Fibroblast of pulmonary artery (primary cell): ENCODE measurements around the gene MFSD1.

Experiments
- DNase-seq: peaks from one replicate; pipeline ENCODE4 v3.0.0-alpha.2; 2010; ENCODE audit warnings: low read depth
- H3K4me3 ChIP-seq: replicated peaks from 2 replicates; pipeline ENCODE4 v1.5.1; 2011; ENCODE audit warnings: low read depth, mild to moderate bottlenecking, control low read depth, low read length, moderate library complexity
- TF ChIP-seq, protein P1 (sequence below): IDR thresholded peaks from 2 replicates; pipeline ENCODE4 v1.5.1; 2011; ENCODE audit warnings: mild to moderate bottlenecking, control low read depth, low read length, inconsistent platforms; ENCODE audit errors: missing control alignments

MFSD1 gene

GRCh38 chr3:158792709-158793108 lies 9.1 kb upstream of the MFSD1 start:
- TF ChIP-seq, protein P1, sequence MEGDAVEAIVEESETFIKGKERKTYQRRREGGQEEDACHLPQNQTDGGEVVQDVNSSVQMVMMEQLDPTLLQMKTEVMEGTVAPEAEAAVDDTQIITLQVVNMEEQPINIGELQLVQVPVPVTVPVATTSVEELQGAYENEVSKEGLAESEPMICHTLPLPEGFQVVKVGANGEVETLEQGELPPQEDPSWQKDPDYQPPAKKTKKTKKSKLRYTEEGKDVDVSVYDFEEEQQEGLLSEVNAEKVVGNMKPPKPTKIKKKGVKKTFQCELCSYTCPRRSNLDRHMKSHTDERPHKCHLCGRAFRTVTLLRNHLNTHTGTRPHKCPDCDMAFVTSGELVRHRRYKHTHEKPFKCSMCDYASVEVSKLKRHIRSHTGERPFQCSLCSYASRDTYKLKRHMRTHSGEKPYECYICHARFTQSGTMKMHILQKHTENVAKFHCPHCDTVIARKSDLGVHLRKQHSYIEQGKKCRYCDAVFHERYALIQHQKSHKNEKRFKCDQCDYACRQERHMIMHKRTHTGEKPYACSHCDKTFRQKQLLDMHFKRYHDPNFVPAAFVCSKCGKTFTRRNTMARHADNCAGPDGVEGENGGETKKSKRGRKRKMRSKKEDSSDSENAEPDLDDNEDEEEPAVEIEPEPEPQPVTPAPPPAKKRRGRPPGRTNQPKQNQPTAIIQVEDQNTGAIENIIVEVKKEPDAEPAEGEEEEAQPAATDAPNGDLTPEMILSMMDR: no peak
- H3K4me3 ChIP-seq: no peak overlapping the region
- peak; percentile 92 for DNase-seq

GRCh38 chr3:158794206-158794605 lies 7.6 kb upstream of the MFSD1 start:
- H3K4me3 ChIP-seq: no peak overlapping the region
- DNase-seq: no peak
- TF ChIP-seq, protein P1: no peak

DNA sequence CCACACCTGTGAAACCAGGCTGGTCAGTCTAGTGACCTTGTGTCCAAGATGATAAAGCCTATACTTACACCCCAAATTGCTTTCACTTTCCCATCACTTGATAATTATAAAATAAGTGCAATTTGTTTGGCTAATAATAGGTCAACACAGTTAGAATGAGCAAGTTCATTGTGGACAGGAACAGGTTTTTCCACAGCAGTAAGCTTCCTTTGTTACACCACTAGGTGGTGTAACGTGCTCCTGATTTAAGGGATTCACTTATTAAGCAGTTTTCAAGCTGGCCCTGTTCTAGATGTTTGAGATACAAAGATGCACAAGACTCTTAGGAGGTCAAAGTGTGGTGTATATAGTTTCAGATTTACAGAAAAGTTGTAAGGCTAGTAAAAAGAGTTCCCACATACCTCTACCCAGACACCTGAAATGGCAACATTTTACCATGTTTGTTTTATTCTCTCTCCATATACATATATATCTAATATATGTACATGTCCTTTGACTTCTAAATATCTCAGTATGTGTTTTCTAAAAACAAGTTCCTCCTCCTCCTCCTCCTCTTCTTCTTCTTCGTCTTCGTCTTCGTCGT lies 6.8 kb upstream of the MFSD1 start:
- H3K4me3 ChIP-seq: no peak overlapping the region
- TF ChIP-seq, protein P1: peak; percentile 72
- DNase-seq: peak; percentile 68

GRCh38 chr3:158801201-158801600 lies 653 bp upstream of the MFSD1 start:
- DNase-seq: peak; percentile 11
- TF ChIP-seq, protein P1: no peak
- peak overlapping the region; percentile 87 for H3K4me3 ChIP-seq

DNA sequence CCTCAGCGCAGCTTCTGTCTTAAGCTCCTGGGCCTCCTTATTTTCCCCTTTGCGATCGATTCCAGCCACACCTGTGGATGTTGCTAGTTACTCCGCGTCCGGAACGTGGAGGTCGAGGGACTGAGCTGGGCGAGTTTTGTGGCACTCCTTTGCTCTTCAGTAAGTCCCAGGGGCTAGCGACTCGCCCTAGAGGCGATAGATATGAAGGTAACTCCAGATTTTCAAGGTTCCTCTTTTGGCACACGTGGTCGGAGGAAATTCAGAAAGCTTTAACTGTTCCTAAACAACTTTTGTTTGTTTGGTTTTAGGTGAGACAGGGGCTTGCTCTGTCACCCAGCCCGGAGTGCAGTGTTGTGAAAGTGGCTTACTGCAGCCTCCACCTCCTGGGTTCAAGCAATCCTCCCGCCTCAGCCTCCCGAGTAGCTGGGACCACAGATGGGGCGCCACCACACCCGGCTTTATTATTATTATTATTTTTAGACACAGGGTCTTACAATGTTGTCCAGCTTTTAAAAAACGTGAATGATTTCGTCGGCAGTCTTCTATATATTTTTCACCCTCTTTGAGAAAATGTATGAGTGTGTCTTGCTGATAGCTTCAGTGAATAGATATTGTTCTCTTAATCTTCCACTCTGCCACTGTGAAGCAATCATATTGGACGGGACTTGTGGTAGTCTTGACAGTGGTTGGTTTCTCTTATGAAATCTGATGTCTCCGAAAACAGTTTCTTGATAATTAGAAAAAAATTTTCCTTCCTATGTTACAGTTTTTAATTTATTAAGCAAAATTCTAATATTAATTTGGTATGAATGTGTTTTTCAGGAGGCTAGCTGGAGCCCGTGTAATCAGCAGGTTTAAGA lies 785 bp downstream of the MFSD1 start:
- no peak for DNase-seq
- TF ChIP-seq, protein P1: no peak
- peak overlapping the region; percentile 87 for H3K4me3 ChIP-seq

DNA sequence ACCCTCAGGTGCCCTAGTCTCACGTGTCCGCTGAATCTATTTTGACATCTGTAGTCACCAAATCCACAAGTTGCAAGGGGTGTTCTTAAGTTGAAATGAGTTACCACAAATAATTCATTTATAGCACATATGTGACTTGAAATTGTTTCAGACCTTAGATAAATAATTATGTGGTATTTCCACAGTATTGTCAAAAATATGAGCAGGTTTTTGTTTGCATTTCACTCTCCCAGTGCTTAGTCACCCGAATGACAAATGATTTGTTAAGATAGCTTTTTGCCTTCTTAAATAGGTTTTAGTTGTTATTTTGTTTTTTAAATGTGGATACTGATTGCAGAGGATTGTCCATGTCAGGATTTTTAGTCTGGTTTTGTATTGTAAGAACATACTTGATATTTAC lies 2.6 kb downstream of the MFSD1 start:
- TF ChIP-seq, protein P1: no peak
- DNase-seq: no peak
- no peak overlapping the region for H3K4me3 ChIP-seq
